NT2/D1 (cell line): ENCODE data around the gene ATPAF2.

Source experiments
- DNase-seq: peaks from one replicate; pipeline ENCODE4 v3.0.0-alpha.2; 2011; ENCODE audit warnings: low read depth, low spot score
- H3K27me3 ChIP-seq: 2 replicates; pipeline ENCODE4 v1.6.0; 2011; ENCODE audit warnings: mild to moderate bottlenecking; ENCODE audit not compliant: insufficient read length, insufficient read depth
- H3K36me3 ChIP-seq: 2 replicates; pipeline ENCODE4 v1.6.1; 2011; ENCODE audit warnings: mild to moderate bottlenecking, low read length, mixed read lengths; ENCODE audit not compliant: insufficient read depth, insufficient read length
- H3K4me1 ChIP-seq: 2 replicates; pipeline ENCODE4 v1.5.1; 2011; ENCODE audit not compliant: insufficient read depth, insufficient read length
- H3K4me3 ChIP-seq: 2 replicates; pipeline ENCODE4 v1.5.1; 2011; ENCODE audit warnings: low read depth; ENCODE audit not compliant: insufficient read length
- H3K9ac ChIP-seq: 2 replicates; pipeline ENCODE4 v1.6.0; 2011; ENCODE audit warnings: low read depth; ENCODE audit not compliant: insufficient read length
- H3K9me3 ChIP-seq: 2 replicates; pipeline ENCODE4 v1.5.1; 2011; ENCODE audit warnings: mild to moderate bottlenecking, low read length; ENCODE audit not compliant: insufficient read depth
- SUZ12 ChIP-seq: IDR thresholded peaks from 2 replicates; pipeline ENCODE4 v1.6.1; 2011; ENCODE audit not compliant: insufficient read length, insufficient read depth; ENCODE audit errors: extremely low read depth
- YY1 ChIP-seq: IDR thresholded peaks from 2 replicates; pipeline ENCODE4 v1.6.1; 2011; ENCODE audit not compliant: insufficient read length, insufficient read depth
- ZNF274 ChIP-seq: IDR thresholded peaks from 2 replicates; pipeline ENCODE4 v1.6.1; 2011; ENCODE audit warnings: mild to moderate bottlenecking, low read depth, low read length

Gene ATPAF2

DNA sequence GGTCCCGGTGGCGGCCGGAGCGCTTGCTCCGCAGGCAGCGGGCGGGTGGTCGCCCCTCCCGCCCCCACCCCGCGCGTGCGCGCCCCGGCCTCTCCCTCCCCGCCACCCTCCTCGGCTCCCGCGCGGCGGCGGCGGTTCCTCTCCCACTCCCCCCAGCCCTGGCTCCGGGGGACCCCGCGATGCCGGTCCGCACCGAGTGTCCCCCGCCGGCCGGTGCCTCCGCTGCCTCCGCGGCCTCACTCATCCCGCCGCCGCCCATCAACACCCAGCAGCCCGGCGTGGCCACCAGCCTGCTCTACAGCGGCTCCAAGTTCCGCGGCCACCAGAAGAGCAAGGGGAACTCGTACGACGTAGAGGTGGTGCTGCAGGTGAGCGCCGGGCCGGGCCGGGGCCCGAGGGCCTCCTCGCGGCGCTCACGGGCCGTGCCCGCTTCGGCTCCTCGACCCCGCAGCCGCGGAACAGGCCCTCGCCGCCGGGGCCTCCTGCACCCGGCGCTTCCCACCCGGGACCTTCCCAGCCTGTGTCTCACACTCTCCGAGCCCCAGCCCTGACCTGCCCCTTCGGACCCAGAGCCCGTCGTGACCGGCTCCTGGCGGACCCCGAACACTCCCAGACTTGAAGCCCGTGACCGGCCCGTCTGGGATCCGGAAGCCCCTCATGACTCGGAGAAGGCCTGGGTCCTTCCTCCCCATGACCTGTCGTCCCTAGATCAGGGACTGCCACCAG lies 730 bp upstream of the ATPAF2 start:
- H3K9me3 ChIP-seq, result no peaks in the 10 kb centered on the region
- peak overlapping the region; percentile 70 for H3K4me3 ChIP-seq
- H3K9ac ChIP-seq, result peak overlapping the region; percentile 84
- peaks cover 2% of the 10 kb centered on the region for H3K36me3 ChIP-seq
- no peak for DNase-seq
- no peaks in the 10 kb centered on the region for H3K27me3 ChIP-seq
- TF ChIP-seq YY1 (no peak), ZNF274 (no peak), SUZ12 (no peak)
- peaks cover 4% of the 10 kb centered on the region for H3K4me1 ChIP-seq

GRCh38 chr17:18038149-18038850 lies 668 bp downstream of the ATPAF2 start:
- no peak for DNase-seq
- Histone ChIP-seq H3K36me3 (peaks cover 2% of the 10 kb centered on the region), H3K9ac (peak overlapping the region; percentile 91), H3K27me3 (no peaks in the 10 kb centered on the region), H3K9me3 (no peaks in the 10 kb centered on the region), H3K4me1 (peaks cover 4% of the 10 kb centered on the region), H3K4me3 (peak overlapping the region; percentile 84)
- no peak for TF ChIP-seq YY1
- TF ChIP-seq SUZ12, result no peak
- no peak for TF ChIP-seq ZNF274

DNA sequence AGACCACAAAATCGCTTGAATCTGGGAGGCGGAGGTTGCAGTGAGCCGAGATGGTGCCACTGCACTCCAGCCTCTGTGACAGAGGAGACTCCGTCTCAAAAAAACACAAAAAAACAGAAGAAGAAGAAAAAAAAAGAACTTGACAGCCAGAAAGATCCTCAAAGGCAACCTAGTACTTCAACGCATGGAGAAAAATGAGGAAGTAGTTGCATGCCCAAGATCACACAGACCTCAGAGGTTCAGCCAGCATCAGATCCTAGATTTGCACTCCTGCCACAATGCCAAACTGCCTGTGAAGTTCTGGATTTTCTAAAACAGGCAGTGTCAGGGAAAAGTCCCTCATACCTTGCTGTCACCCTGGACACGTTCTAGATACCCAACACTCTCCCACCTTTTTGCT lies 1.5 kb downstream of the ATPAF2 start:
- Histone ChIP-seq H3K36me3 (peaks cover under 1% of the 10 kb centered on the region), H3K27me3 (no peaks in the 10 kb centered on the region), H3K4me1 (peaks cover 4% of the 10 kb centered on the region), H3K4me3 (no peak overlapping the region), H3K9ac (no peak overlapping the region), H3K9me3 (no peaks in the 10 kb centered on the region)
- no peak for DNase-seq
- TF ChIP-seq SUZ12 (no peak), YY1 (no peak), ZNF274 (no peak)

DNA sequence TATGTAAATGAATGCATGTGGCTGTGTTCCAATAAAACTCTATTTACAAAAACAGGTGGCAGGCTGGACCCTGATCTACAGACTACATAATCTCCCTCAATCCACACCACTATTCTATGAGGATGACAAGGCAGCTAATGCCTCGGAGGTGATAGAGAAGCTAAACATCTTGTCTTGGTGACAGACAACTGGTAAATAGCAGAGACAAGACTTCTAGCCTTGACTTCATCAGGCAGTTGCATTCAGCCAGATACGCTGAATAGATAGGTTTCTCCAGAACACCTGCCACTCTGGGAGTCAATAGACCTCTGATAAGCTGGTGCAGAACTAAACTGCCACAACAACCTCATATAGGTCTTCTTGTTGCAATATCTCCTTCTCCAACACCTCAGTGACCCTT lies 3.3 kb downstream of the ATPAF2 start:
- Histone ChIP-seq H3K9me3 (no peaks in the 10 kb centered on the region), H3K9ac (no peak overlapping the region), H3K4me3 (no peak overlapping the region), H3K4me1 (peaks cover 3% of the 10 kb centered on the region), H3K36me3 (no peaks in the 10 kb centered on the region), H3K27me3 (no peaks in the 10 kb centered on the region)
- TF ChIP-seq SUZ12 (no peak), YY1 (no peak), ZNF274 (no peak)
- no peak for DNase-seq

DNA sequence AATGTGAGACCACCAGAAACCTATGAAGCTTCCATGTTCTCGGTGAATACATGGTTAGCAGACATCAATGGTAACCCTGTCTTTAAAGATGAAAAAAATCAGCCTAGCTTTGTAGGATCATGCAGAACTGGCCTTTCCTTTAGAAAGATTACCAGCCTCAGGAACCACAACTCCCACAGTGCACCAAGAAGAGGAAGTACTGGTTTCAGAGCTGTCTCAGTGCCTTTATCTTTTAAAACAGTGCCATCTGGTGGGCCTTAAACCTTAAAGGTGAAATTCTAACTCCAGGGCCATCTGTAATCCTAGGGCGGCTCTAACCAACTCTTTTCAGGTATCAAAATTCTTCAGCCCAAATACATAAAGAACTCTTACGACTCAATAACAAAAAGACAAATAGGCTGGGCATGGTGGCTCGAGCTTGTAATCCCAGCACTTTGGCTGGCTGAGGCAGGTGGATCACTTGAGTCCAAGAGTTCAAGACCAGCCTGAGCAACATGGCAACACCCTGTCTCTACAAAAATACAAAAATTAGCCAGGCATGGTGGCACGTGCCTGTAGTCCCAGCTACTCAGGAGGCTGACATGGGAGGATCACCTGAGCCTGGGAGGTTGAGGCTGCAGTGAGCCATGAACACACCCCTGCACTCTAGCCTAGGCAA lies 5.4 kb downstream of the ATPAF2 start:
- no peaks in the 10 kb centered on the region for H3K27me3 ChIP-seq
- H3K36me3 ChIP-seq, result no peaks in the 10 kb centered on the region
- TF ChIP-seq YY1, result no peak
- no peak for TF ChIP-seq SUZ12
- TF ChIP-seq ZNF274, result no peak
- no peaks in the 10 kb centered on the region for H3K9me3 ChIP-seq
- no peaks in the 10 kb centered on the region for H3K4me1 ChIP-seq
- DNase-seq, result peak; percentile 60
- no peak overlapping the region for H3K4me3 ChIP-seq
- no peak overlapping the region for H3K9ac ChIP-seq

GRCh38 chr17:18031955-18032354 lies 7.0 kb downstream of the ATPAF2 start:
- Histone ChIP-seq H3K9me3 (no peaks in the 10 kb centered on the region), H3K36me3 (peaks cover 12% of the 10 kb centered on the region), H3K4me1 (no peaks in the 10 kb centered on the region), H3K27me3 (no peaks in the 10 kb centered on the region), H3K4me3 (no peak overlapping the region), H3K9ac (no peak overlapping the region)
- no peak for TF ChIP-seq SUZ12
- no peak for DNase-seq

DNA sequence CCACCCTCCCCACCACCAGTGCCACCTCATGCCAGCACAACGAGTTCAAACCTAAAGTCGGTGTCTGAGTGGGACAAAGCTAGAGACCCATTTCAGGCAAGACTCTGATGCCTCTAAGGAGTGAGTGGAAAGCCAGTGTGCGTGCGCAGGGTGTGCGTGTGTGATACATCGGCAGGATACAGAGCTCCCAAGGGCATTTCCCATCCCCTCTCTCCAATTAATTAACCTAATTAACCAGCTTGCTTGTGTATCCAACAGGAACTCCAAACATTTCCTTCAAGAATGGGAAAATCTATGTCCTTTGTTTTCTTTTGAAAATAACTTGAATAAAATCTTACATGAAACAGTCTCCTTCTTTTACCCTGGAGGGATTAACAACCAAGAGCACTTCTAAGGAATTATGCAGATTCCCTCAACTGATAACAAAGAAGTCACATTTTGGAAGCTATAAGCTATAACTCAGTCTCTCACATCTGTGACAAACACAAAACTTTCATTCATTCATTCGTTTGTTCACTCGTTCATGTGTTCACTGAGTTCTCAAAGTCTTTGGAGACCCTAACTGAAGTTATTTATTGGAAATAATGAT lies 9.9 kb downstream of the ATPAF2 start:
- H3K27me3 ChIP-seq, result no peaks in the 10 kb centered on the region
- H3K9ac ChIP-seq, result no peak overlapping the region
- DNase-seq, result no peak

More for the DNA sequence above, 9.9 kb downstream of the ATPAF2 start:
- TF ChIP-seq YY1, result no peak
- no peak for TF ChIP-seq ZNF274
- no peak for TF ChIP-seq SUZ12
- no peak overlapping the region for H3K4me3 ChIP-seq
- no peaks in the 10 kb centered on the region for H3K9me3 ChIP-seq
- H3K4me1 ChIP-seq, result no peaks in the 10 kb centered on the region
- H3K36me3 ChIP-seq, result peaks cover 31% of the 10 kb centered on the region
